ENCODE results near the gene TMEM220.

DNA sequence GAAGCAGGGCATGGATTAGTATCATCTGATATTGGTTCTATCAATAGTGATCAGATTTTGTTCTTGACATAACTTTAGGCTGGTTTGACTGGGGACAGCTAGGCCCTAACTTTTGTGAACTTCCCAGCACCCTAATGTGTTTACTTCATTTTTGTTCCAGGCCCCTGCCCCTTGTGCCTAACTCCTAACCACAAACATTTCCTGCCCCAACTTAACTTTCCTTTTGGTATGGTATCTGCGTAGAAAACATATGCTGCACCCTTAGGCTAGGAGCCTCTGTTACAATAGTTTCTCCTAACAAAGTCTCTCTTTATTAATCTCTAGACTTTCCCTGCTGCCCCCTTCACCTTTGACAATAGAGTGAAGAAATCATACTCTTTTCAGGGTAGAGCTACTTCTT, 30.0 kb downstream of the TMEM220 start:
- TF ChIP-seq, protein P1, sequence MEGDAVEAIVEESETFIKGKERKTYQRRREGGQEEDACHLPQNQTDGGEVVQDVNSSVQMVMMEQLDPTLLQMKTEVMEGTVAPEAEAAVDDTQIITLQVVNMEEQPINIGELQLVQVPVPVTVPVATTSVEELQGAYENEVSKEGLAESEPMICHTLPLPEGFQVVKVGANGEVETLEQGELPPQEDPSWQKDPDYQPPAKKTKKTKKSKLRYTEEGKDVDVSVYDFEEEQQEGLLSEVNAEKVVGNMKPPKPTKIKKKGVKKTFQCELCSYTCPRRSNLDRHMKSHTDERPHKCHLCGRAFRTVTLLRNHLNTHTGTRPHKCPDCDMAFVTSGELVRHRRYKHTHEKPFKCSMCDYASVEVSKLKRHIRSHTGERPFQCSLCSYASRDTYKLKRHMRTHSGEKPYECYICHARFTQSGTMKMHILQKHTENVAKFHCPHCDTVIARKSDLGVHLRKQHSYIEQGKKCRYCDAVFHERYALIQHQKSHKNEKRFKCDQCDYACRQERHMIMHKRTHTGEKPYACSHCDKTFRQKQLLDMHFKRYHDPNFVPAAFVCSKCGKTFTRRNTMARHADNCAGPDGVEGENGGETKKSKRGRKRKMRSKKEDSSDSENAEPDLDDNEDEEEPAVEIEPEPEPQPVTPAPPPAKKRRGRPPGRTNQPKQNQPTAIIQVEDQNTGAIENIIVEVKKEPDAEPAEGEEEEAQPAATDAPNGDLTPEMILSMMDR (IDR thresholded peaks at IDR 0.05; ENCODE audit: low read depth, low read length, poor library complexity, severe bottlenecking), result no peak
- TF ChIP-seq EZH2phosphoT487 (IDR thresholded peaks at IDR 0.05; ENCODE audit: borderline replicate concordance, low read length), result no peak

Data from DOHH2 (cell line).